Vagina (tissue), 2 donors: ENCODE measurements around the gene CLEC16A.

Experiments used
- POLR2A ChIP-seq, 2 donors: fragments of 450-650 bp; IDR thresholded peaks; one replicate each; pipeline ENCODE4 v1.6.1; 2017; ENCODE audit warnings: antibody characterized with exemption in 2 of 2, mild to moderate bottlenecking in 2 of 2, moderate library complexity in 2 of 2
- POLR2AphosphoS5 ChIP-seq, 2 donors: sonication (generic); formaldehyde crosslinking; IDR thresholded peaks; one replicate each; pipeline ENCODE4 v1.9.0; 2017; ENCODE audit warnings: antibody characterized with exemption in 2 of 2, mild to moderate bottlenecking in 2 of 2, low read depth in 1 of 2; ENCODE audit not compliant: insufficient read depth in 1 of 2
- TF ChIP-seq, protein P1 (sequence below), 3 experiments: fragments of 450-650 bp in 2 of 3; fragments of 200-600 bp in 1 of 3; sonication (generic) in 1 of 3; IDR thresholded peaks; one replicate each; pipeline ENCODE4 v1.5.1; 2017 to 2019; ENCODE audit warnings: antibody characterized with exemption in 3 of 3, mild to moderate bottlenecking in 2 of 3, moderate library complexity in 2 of 3

DNA sequence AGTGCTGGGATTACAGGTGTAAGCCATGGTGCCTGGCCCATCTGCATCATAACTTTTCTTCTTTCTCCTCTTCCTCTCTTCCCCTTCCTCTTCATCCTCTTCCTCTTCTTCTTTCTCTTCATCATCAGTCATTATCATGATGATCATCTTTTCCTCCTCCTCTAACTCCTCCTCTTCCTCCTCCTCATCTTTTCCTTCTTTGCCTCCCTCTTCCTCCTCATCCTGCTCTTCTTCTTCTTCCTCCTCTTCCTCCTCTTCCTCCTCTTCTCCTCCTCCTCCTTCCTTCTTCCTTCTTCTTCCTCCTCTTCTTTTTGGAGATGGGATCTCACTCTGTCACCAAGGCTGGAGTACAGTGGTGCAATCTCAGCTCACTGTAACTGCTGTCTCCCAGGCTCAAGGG is 249.1 kb downstream of the CLEC16A start:
- TF ChIP-seq, protein P1, sequence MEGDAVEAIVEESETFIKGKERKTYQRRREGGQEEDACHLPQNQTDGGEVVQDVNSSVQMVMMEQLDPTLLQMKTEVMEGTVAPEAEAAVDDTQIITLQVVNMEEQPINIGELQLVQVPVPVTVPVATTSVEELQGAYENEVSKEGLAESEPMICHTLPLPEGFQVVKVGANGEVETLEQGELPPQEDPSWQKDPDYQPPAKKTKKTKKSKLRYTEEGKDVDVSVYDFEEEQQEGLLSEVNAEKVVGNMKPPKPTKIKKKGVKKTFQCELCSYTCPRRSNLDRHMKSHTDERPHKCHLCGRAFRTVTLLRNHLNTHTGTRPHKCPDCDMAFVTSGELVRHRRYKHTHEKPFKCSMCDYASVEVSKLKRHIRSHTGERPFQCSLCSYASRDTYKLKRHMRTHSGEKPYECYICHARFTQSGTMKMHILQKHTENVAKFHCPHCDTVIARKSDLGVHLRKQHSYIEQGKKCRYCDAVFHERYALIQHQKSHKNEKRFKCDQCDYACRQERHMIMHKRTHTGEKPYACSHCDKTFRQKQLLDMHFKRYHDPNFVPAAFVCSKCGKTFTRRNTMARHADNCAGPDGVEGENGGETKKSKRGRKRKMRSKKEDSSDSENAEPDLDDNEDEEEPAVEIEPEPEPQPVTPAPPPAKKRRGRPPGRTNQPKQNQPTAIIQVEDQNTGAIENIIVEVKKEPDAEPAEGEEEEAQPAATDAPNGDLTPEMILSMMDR (IDR thresholded peaks at IDR 0.05), result no peak
- no peak for TF ChIP-seq POLR2A (IDR thresholded peaks at IDR 0.05)
- TF ChIP-seq POLR2AphosphoS5 (IDR thresholded peaks at IDR 0.05; ENCODE audit: insufficient read depth in 1 of 2, low read depth in 1 of 2), result no peak
